Panc1 (cell line): ENCODE measurements around the gene BCCIP.

ENCODE experiments used
- TF ChIP-seq, protein P1 (sequence below): fragments of 450-650 bp; IDR thresholded peaks from 2 replicates; pipeline ENCODE4 v1.5.1; 2017; ENCODE audit warnings: mild to moderate bottlenecking
- TF ChIP-seq, protein P2 (sequence below), 2 experiments: IDR thresholded peaks; 2 replicates each; pipeline ENCODE4 v1.6.1; 2011 to 2012; ENCODE audit warnings: low read depth in 2 of 2, control low read depth in 1 of 2, low read length in 1 of 2, mild to moderate bottlenecking in 1 of 2, moderate library complexity in 1 of 2; ENCODE audit not compliant: insufficient read depth in 1 of 2

DNA sequence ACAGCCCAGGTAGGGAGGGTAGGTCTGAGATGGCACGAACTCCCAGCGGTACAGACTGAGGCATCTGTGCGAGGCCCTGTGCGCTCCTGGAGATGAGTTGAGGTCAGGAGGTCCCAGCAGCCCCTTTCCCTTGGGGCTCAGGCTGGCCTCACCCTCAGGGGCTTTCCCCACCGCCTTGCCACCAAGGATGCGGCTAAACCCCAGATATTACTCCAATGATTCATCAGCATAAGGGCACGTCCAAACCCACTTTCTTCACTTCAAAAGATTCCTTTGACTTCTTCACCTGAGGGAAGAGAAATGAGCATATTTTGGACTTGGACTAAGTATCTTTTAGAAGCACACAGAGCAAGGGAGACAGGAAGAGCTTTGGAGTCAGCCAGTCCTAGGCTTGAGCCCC lies 20.6 kb upstream of the BCCIP start:
- TF ChIP-seq, protein P1, sequence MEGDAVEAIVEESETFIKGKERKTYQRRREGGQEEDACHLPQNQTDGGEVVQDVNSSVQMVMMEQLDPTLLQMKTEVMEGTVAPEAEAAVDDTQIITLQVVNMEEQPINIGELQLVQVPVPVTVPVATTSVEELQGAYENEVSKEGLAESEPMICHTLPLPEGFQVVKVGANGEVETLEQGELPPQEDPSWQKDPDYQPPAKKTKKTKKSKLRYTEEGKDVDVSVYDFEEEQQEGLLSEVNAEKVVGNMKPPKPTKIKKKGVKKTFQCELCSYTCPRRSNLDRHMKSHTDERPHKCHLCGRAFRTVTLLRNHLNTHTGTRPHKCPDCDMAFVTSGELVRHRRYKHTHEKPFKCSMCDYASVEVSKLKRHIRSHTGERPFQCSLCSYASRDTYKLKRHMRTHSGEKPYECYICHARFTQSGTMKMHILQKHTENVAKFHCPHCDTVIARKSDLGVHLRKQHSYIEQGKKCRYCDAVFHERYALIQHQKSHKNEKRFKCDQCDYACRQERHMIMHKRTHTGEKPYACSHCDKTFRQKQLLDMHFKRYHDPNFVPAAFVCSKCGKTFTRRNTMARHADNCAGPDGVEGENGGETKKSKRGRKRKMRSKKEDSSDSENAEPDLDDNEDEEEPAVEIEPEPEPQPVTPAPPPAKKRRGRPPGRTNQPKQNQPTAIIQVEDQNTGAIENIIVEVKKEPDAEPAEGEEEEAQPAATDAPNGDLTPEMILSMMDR: no peak
- TF ChIP-seq, protein P2, sequence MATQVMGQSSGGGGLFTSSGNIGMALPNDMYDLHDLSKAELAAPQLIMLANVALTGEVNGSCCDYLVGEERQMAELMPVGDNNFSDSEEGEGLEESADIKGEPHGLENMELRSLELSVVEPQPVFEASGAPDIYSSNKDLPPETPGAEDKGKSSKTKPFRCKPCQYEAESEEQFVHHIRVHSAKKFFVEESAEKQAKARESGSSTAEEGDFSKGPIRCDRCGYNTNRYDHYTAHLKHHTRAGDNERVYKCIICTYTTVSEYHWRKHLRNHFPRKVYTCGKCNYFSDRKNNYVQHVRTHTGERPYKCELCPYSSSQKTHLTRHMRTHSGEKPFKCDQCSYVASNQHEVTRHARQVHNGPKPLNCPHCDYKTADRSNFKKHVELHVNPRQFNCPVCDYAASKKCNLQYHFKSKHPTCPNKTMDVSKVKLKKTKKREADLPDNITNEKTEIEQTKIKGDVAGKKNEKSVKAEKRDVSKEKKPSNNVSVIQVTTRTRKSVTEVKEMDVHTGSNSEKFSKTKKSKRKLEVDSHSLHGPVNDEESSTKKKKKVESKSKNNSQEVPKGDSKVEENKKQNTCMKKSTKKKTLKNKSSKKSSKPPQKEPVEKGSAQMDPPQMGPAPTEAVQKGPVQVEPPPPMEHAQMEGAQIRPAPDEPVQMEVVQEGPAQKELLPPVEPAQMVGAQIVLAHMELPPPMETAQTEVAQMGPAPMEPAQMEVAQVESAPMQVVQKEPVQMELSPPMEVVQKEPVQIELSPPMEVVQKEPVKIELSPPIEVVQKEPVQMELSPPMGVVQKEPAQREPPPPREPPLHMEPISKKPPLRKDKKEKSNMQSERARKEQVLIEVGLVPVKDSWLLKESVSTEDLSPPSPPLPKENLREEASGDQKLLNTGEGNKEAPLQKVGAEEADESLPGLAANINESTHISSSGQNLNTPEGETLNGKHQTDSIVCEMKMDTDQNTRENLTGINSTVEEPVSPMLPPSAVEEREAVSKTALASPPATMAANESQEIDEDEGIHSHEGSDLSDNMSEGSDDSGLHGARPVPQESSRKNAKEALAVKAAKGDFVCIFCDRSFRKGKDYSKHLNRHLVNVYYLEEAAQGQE (IDR thresholded peaks at IDR 0.05; ENCODE audit: insufficient read depth in 1 of 2, low read depth in 2 of 2, low read length in 1 of 2): no peak
